Epithelial cell of prostate (primary cell): Measurements from ENCODE around the gene PTPRA.

Experiments used
- DNase-seq: peaks from one replicate; pipeline ENCODE4 v3.0.0-alpha.2; 2011; ENCODE audit warnings: low read depth, low spot score
- H3K27ac ChIP-seq: fragments of 450-650 bp; 2 replicates; pipeline ENCODE4 v1.5.1; 2017; ENCODE audit warnings: mild to moderate bottlenecking

The PTPRA gene

DNA sequence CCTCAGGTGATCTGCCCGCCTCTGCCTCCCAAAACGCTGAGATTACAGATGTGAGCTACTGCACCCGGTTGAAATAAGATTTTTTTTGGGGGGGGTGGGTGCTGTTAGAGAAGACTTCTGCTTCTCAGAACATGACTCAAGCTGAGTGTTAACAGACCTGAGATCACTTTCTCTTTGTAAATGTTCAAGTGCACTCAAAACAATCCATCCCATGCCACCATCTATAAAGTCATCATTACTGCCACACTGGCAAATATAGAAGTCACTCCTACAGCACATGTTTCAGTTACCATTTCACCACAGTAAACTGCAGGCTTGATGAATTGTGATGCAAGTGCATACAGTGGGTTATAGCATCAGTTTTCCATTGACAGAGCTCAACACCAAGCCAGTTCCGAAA, 23.8 kb upstream of the PTPRA start:
- no peak overlapping the region for H3K27ac ChIP-seq
- DNase-seq, result no peak

GRCh38 chr20:2851086-2851485, 22.2 kb upstream of the PTPRA start:
- H3K27ac ChIP-seq, result no peak overlapping the region
- no peak for DNase-seq

DNA sequence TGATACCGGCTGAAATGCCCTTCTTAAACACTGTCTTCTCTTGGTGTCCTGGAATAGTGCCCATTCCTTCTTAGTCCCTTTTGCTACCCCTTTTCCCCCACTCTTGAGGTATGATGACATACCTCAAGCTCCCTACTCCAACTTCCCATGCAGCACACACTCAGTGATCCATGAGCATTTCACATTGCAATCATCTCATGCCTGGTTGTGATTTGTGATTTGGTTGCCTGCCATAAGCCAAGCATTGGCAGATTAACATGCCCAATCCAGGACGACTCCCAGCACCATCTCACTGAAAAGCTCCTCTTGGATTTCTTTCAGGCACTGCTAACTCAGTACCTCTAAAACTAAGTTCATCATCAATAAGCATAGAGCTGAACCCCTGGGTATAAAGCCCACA, 14.7 kb upstream of the PTPRA start:
- no peak for DNase-seq
- no peak overlapping the region for H3K27ac ChIP-seq

DNA sequence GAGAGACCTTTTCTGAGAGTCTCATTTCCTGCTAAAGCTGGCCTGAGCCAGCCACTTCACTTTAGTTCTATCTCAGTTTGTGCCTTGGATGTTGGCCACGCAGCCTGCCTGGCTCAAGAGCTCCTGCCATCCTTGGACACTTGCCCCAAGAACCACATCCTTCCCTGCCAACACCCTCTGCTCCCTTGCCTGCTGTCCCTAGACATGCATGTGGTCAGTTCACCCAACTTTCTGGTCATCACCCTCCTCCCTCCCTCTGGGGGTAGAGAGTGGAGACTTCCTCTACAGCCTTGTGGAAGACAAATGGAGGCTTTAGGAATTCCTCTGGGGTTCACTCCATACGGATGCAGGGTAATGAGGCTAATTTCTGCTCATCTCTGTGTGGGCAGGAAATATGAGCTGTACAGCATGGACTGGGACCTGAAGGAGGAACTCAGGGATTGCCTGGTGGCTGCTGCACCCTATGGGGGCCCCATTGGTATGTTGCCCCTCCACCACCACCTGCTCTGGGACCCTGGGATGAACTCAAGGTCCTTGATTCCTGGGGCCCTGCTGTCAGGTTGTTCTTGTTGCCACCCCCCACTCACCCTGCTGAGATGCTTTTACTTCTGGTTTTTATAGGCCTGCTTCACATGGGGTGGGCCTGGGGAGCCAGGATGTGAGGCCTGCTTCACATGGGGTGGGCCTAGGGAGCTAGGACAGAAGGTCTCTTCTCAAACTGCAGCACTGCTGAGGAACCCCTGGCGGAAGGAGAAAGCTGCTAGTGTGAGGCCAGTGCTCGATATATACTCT, 13.8 kb upstream of the PTPRA start:
- no peak for DNase-seq
- H3K27ac ChIP-seq, result no peak overlapping the region

- no peak overlapping the region for H3K27ac ChIP-seq
- DNase-seq, result no peak
Measured at GRCh38 chr20:2864626-2865025, 8.7 kb upstream of the PTPRA start.

GRCh38 chr20:2865101-2865500, 8.2 kb upstream of the PTPRA start:
- H3K27ac ChIP-seq, result no peak overlapping the region
- no peak for DNase-seq

DNA sequence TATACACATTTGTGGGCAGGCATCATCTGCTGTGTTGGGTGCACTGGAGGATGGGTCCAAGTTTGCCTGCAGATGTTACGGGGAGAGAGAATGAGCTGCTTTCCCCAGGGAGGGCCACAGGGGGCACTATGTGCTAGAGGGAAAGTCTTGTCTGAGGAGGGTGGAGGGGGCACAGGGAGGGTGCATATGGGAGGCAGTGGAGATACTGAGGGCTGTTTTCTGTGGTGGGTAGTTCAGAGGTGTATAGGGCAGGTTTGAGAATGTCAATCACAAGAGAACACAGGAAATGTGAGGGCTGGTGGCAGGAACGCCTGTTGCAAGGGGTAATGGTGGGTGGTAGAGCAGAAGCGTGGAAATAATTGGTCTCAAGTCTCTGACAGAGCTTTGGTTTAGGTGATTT, 7.7 kb upstream of the PTPRA start:
- no peak overlapping the region for H3K27ac ChIP-seq
- DNase-seq, result no peak

DNA sequence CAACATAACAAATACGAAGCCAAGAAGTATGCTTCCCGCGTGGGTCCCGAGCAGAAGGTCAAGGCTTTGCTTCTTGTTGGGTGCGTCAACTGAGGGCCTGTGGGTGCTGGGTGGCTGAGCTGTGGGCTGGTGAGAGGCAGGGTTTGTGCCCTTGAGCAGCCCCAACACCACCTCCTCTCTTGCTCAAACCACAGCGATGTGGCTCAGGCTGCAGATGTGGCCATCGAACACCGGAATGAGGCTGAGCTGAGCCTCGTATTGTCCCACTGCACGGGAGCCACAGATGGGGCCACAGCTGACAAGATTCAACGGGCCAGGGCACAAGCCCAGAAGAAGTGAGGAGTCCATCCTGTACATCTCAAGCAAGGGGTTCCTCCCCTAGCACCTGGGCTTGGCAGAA, 7.0 kb upstream of the PTPRA start:
- DNase-seq, result no peak
- H3K27ac ChIP-seq, result no peak overlapping the region

GRCh38 chr20:2867081-2867864, 6.0 kb upstream of the PTPRA start:
- DNase-seq, result no peak
- H3K27ac ChIP-seq, result no peak overlapping the region

DNA sequence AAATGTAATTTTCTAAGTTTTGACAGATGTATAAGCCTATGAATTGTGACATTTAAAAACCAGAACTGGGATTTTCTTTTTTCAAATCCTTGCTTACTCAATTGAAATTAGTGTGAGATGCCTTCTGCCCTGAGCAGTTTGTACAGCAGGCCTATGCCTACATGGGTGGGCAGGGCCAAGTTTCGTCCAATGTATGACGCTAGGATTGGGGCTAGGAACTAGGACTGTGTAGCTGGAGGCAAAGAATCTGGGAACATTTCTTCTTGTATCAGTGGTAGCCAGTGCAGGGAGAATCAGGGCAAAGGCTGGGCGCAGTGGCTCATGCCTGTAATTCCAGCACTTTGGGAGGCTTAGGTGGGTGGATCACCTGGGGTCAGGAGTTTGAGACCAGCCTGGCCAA, 3.9 kb upstream of the PTPRA start:
- H3K27ac ChIP-seq, result no peak overlapping the region

DNA sequence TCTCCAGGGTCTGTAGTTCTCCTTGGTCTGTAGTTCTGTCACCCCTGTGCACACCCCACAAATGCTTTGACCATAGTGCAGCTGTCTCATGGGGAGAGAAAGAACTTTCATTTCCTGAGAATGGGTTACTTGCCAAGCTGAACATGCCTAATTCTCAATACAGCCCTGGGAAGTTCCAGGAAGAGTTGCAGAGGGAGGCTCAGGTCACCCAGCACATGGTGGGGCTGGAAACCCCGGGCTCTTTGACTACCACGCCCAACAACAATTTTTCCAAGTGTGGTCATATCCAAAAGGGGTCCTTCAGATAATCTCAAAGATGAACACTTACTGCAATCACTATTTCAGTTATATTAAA, 2.2 kb upstream of the PTPRA start:
- H3K27ac ChIP-seq, result no peak overlapping the region
- DNase-seq, result no peak

More for the DNA sequence above, 3.9 kb upstream of the PTPRA start:
- no peak for DNase-seq

GRCh38 chr20:2871661-2872458, 1.4 kb upstream of the PTPRA start:
- DNase-seq, result no peak
- H3K27ac ChIP-seq, result no peak overlapping the region

- peak overlapping the region; percentile 32 for H3K27ac ChIP-seq
- no peak for DNase-seq
Measured at GRCh38 chr20:2872459-2873009, 747 bp upstream of the PTPRA start.

DNA sequence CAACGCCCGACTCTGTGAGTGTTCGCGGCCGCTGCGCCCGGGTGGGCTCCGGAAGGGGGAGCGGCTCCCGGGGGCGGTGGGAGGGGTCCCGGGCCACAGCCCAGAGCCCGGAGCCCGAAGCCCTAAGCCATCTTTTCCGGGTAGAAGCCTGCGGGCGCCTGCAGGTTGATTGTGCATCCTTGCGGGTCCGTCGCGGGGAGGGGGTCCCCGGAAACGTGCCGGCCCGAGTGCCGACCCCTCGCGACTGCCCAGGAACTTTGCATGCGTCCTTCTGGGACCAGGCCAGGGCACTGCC, 413 bp downstream of the PTPRA start:
- DNase-seq, result no peak
- H3K27ac ChIP-seq, result peak overlapping the region; percentile 32

DNA sequence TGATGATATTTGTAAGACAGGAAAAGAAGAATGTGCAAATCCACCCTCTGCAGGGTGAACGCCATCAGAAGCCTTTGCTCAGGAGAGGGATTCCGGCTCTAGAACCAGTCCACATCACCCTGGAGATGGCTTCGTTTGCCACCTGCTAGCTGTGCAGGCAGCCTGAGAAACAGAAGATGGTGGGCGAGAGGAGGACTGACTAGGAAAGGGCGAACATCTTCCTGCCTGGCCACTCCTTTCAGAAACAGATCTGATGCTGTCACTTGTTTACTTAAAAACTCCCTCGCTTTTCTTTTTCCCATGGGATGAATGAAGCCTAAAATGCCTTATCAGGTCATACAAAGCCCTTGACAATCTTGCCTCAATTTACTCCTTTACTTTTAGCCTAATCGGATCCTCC, 1.2 kb downstream of the PTPRA start:
- no peak for DNase-seq
- no peak overlapping the region for H3K27ac ChIP-seq

DNA sequence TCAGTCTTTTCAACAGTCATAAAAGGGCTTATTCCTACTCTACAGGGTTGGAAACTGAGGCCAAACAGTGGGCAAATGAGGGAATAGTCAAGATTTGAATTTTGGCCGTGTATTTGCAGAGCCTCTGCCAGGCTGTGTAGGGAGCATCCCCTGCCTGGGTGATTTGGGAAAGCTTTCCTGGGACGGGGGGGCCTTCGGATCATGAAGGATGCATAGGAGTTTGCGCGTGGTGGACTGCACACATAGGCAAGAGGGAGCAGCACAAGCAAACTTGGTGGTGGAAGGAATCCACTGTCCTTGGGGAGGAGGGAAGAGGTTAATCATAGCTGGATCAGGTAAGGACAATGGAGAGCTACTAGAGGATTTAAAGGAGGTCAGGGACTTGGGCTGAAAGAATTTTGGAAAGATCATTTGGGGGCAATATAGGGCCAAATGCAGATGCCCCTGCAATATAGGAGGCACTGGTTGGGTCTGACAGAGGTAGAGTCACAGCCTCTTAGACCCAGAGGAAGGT, 2.5 kb downstream of the PTPRA start:
- no peak for DNase-seq
- no peak overlapping the region for H3K27ac ChIP-seq

GRCh38 chr20:2878515-2878914, 5.2 kb downstream of the PTPRA start:
- no peak overlapping the region for H3K27ac ChIP-seq
- DNase-seq, result no peak

DNA sequence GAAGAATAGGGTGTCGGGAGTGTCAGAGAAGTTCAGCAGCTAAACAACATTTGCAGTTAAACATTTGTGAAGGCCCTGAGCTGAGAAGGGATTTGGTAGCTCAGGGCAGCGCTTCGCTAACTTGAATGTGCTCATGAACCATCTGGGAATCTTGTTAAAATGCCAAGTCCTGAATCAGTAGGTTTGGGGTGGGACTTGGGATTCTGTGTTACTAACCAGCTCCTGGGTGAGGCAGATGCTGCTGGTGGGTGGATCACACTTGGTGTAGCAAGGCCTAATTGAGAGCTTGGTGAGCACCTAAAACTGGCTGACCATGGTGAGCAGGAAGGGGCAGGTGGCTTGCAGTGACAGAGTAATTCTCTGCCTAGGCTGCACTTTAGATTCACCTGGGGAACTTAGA, 5.9 kb downstream of the PTPRA start:
- H3K27ac ChIP-seq, result no peak overlapping the region
- DNase-seq, result no peak

DNA sequence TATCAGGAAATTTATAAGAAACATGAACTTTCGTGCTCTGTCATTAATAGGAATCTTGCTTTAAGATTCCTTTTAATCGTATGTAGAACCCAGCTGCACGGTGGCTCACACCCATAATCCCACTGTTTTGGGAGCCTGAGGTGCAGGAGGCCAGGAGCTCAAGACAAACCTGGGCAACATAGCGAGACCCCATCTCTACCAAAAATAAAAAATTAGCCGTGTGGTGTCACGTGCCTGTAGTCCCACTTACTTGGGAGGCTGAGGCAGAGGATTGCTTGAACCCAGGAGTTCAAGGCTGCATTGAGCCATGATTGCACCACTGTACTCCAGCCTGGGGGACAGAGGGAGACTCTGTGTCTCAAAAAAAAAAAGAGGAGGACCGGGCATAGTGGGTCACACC, 7.4 kb downstream of the PTPRA start:
- no peak for DNase-seq
- H3K27ac ChIP-seq, result no peak overlapping the region

- no peak overlapping the region for H3K27ac ChIP-seq
- no peak for DNase-seq
Measured at GRCh38 chr20:2883726-2884637, 10.7 kb downstream of the PTPRA start.
